Caco-2 (cell line): ENCODE results near the gene RFC1. TPM values are rescaled to one million over a fixed set of nuclear protein-coding genes. Genes with fewer than 3 reads are reported as not detected.

Experiments
- BruUV-seq: library from RNA; stranded (reverse); fragments of 400-500 nt; replicated peaks from 2 replicates; lab custom pipeline; 2021; lab: Mats Ljungman, UMichigan
- CTCF ChIA-PET: fragments of 300-600 bp; sonication (Branson Sonifier 250); formaldehyde crosslinking; loops from one replicate; lab custom pipeline; 2022; ENCODE audit warnings: antibody characterized with exemption; lab: Charles Lee
- POLR2A ChIA-PET: fragments of 300-600 bp; sonication (Branson Sonifier 250); formaldehyde crosslinking; loops from one replicate; lab custom pipeline; 2022; ENCODE audit warnings: antibody characterized with exemption; lab: Charles Lee
- DNase-seq, 2 experiments: peaks; one replicate each; pipeline versions ENCODE4 v3.0.0 to v3.0.0-alpha.2; 2020 to 2022
- H3K27me3 ChIP-seq: replicated peaks from 2 replicates; pipeline ENCODE4 v1.6.0; 2011; ENCODE audit warnings: low read length; ENCODE audit not compliant: control insufficient read depth, insufficient read depth
- H3K36me3 ChIP-seq: 2 replicates; pipeline ENCODE4 v1.5.1; 2011; ENCODE audit warnings: low read length; ENCODE audit not compliant: control insufficient read depth, insufficient read depth
- H3K4me1 ChIP-seq: fragments of 250-450 bp; sonication (Bioruptor Pico); 2 replicates; pipeline ENCODE4 v1.5.1; 2020; ENCODE audit warnings: mild to moderate bottlenecking
- H3K4me3 ChIP-seq: 2 replicates; pipeline ENCODE4 v1.5.1; 2011; ENCODE audit warnings: low read depth, mild to moderate bottlenecking, control low read depth, low read length
- H3K9me3 ChIP-seq: fragments of 250-450 bp; sonication (Bioruptor Pico); 2 replicates; pipeline ENCODE4 v1.5.1; 2020; ENCODE audit warnings: mild to moderate bottlenecking, moderate library complexity
- H3K27ac Mint-ChIP-seq: one replicate; pipeline ENCODE4 v1.8.0; 2022; ENCODE audit warnings: mixed read lengths; ENCODE audit not compliant: unreplicated experiment
- H3K27me3 Mint-ChIP-seq: one replicate; pipeline ENCODE4 v1.8.0; 2022; ENCODE audit warnings: mixed read lengths; ENCODE audit not compliant: insufficient read depth, unreplicated experiment
- H3K36me3 Mint-ChIP-seq: one replicate; pipeline ENCODE4 v1.8.0; 2022; ENCODE audit warnings: mild to moderate bottlenecking, mixed read lengths; ENCODE audit not compliant: insufficient read depth, unreplicated experiment
- H3K4me1 Mint-ChIP-seq: one replicate; pipeline ENCODE4 v1.8.0; 2022; ENCODE audit warnings: low read depth, mixed read lengths; ENCODE audit not compliant: unreplicated experiment
- H3K4me3 Mint-ChIP-seq: one replicate; pipeline ENCODE4 v1.8.0; 2022; ENCODE audit warnings: mild to moderate bottlenecking, moderate library complexity, mixed read lengths; ENCODE audit not compliant: unreplicated experiment
- H3K9me3 Mint-ChIP-seq: one replicate; pipeline ENCODE4 v1.8.0; 2022; ENCODE audit warnings: mixed read lengths; ENCODE audit not compliant: unreplicated experiment
- intact Hi-C: fragments of 100-400 bp; cut with micrococcal nuclease; formaldehyde crosslinking; loops from one replicate; pipeline ENCODE4 v1.10.0; 2022; ENCODE audit not compliant: unreplicated experiment
- total RNA-seq: library from RNA; stranded (reverse); gene quantifications from 2 replicates; pipeline ENCODE4 v1.2.3, GENCODE V29; 2022
- TF ChIP-seq, protein P1 (sequence below), 2 experiments: fragments of 200-600 bp in 1 of 2; IDR thresholded peaks; 1 replicate in 1 of 2; 2 replicates in 1 of 2; pipeline versions ENCODE4 v1.5.1 to v1.8.0; 2011 to 2022; ENCODE audit warnings: antibody characterized with exemption in 1 of 2, control low read depth in 1 of 2, inconsistent platforms in 1 of 2, low read depth in 1 of 2, low read length in 1 of 2, mild to moderate bottlenecking in 1 of 2, moderate library complexity in 1 of 2; ENCODE audit not compliant: insufficient read depth in 1 of 2, severe bottlenecking in 1 of 2, unreplicated experiment in 1 of 2

RFC1 gene
- total RNA-seq, 1 experiment from 2014 or later, result 63.4 TPM

GRCh38 chr4:39304651-39305050, 61.5 kb downstream of the RFC1 start:
- peaks cover 1% of the 10 kb centered on the region; the same call in 1 of the 2 replicates for H3K36me3 ChIP-seq
- H3K4me1 Mint-ChIP-seq, result peaks cover 7% of the 10 kb centered on the region
- TF ChIP-seq, protein P1, sequence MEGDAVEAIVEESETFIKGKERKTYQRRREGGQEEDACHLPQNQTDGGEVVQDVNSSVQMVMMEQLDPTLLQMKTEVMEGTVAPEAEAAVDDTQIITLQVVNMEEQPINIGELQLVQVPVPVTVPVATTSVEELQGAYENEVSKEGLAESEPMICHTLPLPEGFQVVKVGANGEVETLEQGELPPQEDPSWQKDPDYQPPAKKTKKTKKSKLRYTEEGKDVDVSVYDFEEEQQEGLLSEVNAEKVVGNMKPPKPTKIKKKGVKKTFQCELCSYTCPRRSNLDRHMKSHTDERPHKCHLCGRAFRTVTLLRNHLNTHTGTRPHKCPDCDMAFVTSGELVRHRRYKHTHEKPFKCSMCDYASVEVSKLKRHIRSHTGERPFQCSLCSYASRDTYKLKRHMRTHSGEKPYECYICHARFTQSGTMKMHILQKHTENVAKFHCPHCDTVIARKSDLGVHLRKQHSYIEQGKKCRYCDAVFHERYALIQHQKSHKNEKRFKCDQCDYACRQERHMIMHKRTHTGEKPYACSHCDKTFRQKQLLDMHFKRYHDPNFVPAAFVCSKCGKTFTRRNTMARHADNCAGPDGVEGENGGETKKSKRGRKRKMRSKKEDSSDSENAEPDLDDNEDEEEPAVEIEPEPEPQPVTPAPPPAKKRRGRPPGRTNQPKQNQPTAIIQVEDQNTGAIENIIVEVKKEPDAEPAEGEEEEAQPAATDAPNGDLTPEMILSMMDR (IDR thresholded peaks at IDR 0.05; ENCODE audit: insufficient read depth in 1 of 2, low read depth in 1 of 2, low read length in 1 of 2, severe bottlenecking in 1 of 2, unreplicated experiment in 1 of 2), result no peak
- intact Hi-C loops, result no loop called here
- no TSS peak for BruUV-seq
- no peaks in the 10 kb centered on the region for H3K4me1 ChIP-seq
- no peaks in the 10 kb centered on the region for H3K9me3 Mint-ChIP-seq
- H3K27me3 Mint-ChIP-seq, result no peaks in the 10 kb centered on the region
- no peak overlapping the region for H3K4me3 Mint-ChIP-seq
- DNase-seq, result no peak
- no peaks in the 10 kb centered on the region for H3K9me3 ChIP-seq
- peaks cover 71% of the 10 kb centered on the region for H3K36me3 Mint-ChIP-seq
- H3K27me3 ChIP-seq, result no peaks in the 10 kb centered on the region
- ChIA-PET CTCF (no interaction called here), POLR2A (no interaction called here)
- H3K27ac Mint-ChIP-seq, result no peak overlapping the region
- no peak overlapping the region for H3K4me3 ChIP-seq

DNA sequence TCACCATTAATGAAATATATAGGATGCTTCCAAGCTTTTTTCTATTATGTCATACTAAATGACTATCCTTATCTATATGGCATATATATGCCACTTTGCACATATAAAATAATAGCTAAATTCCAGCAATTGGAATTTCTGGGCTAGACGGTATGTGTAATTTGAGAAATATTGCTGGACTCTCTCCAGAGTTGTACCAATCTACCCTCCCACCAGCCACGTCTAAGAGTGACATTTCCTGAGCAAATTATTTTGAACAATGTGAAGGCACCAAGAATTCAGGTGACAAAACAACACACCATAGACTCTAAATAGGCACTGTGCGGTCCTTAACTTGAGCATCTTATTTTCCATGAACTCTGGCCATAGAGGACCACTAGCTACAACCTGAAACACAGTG, 62.3 kb downstream of the RFC1 start:
- BruUV-seq, result no TSS peak
- POLR2A ChIA-PET, result no interaction called here
- H3K36me3 Mint-ChIP-seq, result peaks cover 71% of the 10 kb centered on the region

DNA sequence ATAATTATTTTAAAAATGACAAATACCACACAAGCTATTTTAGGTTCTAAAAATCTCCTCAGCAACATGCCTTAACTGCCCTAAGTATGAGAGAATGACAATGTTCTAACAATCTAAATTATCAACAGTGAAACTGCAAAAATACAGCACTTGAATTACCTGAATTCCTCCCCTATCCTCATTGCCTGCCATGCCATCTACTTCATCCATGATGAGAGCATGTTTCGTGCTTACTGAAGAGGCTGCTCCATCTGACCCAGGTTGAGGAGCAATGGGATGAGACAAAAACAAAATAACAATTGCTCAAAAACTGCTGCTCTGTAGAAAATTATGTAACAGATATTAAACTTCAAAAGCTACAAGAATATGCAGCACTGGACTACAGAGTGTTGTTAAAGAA, 63.3 kb downstream of the RFC1 start:
- peaks cover 1% of the 10 kb centered on the region; the same call in 1 of the 2 replicates for H3K36me3 ChIP-seq
- BruUV-seq, result no TSS peak
- H3K4me3 ChIP-seq, result no peak overlapping the region
- POLR2A ChIA-PET, result no interaction called here
- Mint-ChIP-seq H3K36me3 (peaks cover 68% of the 10 kb centered on the region), H3K27me3 (no peaks in the 10 kb centered on the region), H3K27ac (no peak overlapping the region), H3K4me3 (no peak overlapping the region), H3K9me3 (no peaks in the 10 kb centered on the region), H3K4me1 (peaks cover 7% of the 10 kb centered on the region)
- intact Hi-C loops, result no loop called here
- no peak for DNase-seq
- TF ChIP-seq, protein P1 (IDR thresholded peaks at IDR 0.05; ENCODE audit: insufficient read depth in 1 of 2, low read depth in 1 of 2, low read length in 1 of 2, severe bottlenecking in 1 of 2, unreplicated experiment in 1 of 2), result no peak
- CTCF ChIA-PET, result no interaction called here
- H3K27me3 ChIP-seq, result no peaks in the 10 kb centered on the region
- no peaks in the 10 kb centered on the region for H3K4me1 ChIP-seq
- H3K9me3 ChIP-seq, result no peaks in the 10 kb centered on the region

More for the DNA sequence above, 62.3 kb downstream of the RFC1 start:
- intact Hi-C loops, result no loop called here
- DNase-seq, result no peak
- peaks cover 1% of the 10 kb centered on the region; the same call in 1 of the 2 replicates for H3K36me3 ChIP-seq
- no peaks in the 10 kb centered on the region for H3K27me3 ChIP-seq
- TF ChIP-seq, protein P1 (IDR thresholded peaks at IDR 0.05; ENCODE audit: insufficient read depth in 1 of 2, low read depth in 1 of 2, low read length in 1 of 2, severe bottlenecking in 1 of 2, unreplicated experiment in 1 of 2), result no peak
- H3K9me3 ChIP-seq, result no peaks in the 10 kb centered on the region
- Mint-ChIP-seq H3K9me3 (no peaks in the 10 kb centered on the region), H3K27ac (no peak overlapping the region), H3K4me3 (no peak overlapping the region), H3K4me1 (peaks cover 7% of the 10 kb centered on the region), H3K27me3 (no peaks in the 10 kb centered on the region)
- no peaks in the 10 kb centered on the region for H3K4me1 ChIP-seq
- CTCF ChIA-PET, result no interaction called here
- H3K4me3 ChIP-seq, result no peak overlapping the region
